ENCODE data around the gene SPRED2.
A peak's percentile ranks its signal among the peaks of the same experiment; 100 is the strongest.
"Not testable (repeated sequence)": the region's sequence is repeated elsewhere in the genome, so short reads cannot be mapped to it uniquely, and the experiment has no call there.

The SPRED2 gene

DNA sequence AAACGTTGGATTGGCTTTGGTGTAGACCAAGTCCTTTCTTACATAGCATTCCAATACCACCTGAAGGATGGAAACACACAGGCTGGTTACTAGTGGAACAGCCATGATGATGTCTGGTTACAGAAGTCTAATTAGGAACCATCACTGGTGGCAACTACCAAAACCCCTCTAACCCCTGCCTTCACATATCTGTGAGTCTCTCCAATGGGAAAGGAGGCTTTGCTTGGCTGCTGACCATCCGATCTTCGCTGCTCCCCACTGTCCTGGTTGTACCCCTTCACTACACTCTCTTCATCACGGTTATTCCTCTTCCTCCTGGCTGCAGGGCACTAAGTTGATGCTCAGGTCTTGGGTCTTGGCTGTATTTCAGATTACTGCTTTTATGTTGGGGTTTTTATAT lies 97.7 kb downstream of the SPRED2 start:
- DNase-seq = no peak

DNA sequence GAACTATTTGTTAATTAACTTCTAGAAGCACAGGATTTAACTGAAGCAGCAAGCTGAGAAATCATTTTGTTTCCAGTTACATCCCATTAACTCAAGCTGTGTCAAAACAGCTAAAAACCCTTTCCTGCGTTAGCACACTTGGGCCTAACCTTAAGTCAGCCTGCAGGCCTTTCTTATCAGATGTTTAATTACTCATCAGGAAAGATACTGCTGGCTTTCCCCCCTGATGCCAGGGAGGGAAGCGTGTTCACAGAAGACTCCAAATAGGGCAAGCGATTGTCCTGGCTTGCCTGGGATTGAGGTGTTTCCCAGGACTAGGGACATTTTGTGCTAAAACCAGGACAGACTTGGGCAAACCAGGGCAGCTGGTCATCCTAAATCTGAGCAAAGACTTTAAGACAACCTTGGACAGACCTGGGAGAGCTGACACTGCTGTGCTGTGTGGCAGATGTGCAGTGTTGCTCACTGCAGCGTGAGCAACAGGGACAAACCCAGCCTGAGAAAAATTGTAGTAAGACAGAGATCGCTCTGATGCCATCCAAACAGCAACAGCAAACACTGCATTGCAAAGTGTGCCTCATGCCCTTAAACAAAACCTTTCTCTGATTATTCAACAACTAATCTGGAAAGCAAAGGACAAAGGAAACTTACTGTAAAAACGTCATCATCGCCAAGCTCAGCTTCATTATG lies 100.9 kb downstream of the SPRED2 start:
- no peak for DNase-seq

DNA sequence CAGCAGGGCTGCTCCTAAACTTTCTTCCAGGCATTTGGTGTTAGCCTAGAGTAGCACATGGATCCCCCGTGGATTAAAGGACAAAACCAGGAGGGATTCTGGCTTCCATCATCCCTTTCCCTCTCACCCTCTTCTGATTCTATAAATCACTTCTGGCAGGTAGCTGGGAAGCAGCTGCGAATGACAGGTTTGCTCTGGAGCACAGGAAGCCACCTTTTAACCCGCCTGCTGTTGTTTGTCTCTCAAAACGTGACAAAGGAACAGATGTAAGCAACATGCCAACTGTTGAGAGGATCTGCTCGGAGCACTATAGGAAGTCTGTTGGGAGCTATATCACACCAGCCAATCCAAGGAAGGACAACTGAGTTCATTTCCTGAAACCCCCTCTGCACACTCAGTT lies 102.9 kb downstream of the SPRED2 start:
- no peak for DNase-seq

DNA sequence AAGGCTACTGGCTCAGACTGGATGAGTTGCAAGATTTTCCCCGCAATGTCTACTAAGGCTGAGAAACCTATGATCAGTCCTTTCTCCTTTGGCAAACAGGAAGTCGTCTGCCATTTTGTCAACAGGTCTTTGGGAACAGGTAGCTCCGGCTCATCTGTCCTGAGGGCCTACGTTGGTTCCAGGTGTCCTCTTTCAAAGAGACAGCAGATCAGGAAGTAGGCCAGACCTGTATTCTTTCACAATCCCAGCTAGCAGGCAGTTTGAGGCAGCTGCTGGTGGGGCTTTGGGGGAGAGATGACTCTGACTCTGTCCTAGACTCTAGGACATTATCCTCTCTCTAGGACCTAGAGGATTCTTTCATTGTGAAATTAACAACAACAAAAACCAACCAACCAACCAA lies 106.1 kb downstream of the SPRED2 start:
- DNase-seq = no peak

DNA sequence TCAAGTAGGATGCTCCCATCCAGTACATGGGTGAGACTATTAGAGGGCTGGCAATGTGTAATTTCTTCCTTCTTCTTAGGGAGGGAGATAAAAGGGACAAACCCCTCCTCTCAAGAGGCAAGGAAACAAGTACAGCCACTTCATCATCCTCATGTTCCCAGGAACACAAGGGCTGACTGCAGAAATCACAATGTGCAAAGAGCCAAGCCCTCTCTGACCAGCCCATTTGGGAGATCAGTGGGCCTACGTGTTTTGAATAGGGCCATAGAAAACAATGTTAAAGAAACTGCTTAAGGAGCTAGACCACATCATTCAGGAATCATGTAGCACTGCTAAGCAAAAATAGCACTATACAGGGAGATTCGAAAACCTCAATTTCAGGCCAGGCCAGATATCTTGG lies 107.3 kb downstream of the SPRED2 start:
- no peak for DNase-seq

DNA sequence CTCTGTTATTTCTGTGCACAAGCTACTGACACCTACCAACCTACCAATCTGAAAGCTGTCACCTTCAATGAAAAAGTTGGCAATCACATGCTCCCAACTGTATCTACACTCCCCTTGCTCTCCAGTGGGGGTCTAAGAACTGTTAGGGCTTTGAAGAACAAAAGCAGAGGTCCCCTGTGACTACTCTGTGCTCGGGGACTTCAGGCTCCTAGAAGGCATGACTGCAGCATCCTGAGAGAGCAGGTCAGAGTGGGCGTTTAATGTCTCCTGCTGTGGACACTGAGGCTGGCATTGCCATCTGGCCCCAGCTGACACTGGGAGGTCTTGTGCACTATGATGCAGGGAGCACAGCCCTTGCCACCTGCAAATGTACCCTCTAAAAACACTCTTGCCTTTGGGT lies 111.5 kb downstream of the SPRED2 start:
- DNase-seq = no peak

DNA sequence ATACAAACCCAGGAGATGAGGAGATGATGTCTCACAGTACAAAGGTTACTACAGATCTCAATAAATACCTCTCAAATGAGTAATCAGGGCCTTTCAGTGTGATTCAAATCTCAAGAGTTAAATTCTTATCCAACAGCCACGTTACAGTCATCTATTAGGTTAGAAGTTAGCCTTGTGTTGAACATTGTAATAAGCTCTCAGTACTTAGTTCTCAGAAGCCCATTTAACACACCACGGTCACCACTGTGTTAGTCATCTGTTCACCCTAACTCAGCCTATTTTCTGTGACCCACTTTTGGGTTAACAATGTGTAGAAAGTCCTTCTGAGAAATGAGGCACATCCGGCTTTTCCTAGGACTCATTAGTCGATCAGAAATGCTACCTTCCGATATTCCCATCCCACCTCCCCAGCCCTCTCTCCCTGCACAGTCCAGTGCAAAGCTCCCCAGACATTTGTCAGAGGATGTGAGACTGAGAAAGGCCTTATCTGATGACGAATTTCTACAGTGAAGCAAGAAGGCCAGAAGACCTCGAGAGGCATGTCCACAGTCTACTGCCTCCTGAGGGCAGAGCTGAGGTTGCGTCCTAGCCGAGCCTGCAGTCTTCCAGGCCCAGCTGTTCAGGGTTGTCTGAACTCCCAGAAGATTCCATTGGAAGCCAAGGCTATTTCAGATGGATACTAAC lies 112.2 kb downstream of the SPRED2 start:
- peak; percentile 89 for DNase-seq

DNA sequence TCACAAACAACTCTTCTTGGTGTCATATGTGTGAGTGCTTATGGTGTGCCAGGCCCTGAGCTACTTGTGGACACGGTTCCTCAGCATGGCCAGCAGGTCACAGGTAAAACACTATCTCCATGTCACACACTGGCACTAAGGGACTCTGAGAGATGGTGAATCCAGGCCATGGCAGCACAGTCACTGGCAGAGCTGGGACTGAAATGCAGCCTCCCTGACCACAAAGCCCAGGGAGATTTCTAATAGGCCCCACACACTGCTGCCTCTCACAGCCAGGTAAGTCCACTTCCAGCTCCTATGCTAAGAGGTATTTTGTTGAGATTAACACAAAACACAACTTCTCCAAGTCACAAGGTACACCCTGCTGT lies 112.7 kb downstream of the SPRED2 start:
- no peak for DNase-seq

DNA sequence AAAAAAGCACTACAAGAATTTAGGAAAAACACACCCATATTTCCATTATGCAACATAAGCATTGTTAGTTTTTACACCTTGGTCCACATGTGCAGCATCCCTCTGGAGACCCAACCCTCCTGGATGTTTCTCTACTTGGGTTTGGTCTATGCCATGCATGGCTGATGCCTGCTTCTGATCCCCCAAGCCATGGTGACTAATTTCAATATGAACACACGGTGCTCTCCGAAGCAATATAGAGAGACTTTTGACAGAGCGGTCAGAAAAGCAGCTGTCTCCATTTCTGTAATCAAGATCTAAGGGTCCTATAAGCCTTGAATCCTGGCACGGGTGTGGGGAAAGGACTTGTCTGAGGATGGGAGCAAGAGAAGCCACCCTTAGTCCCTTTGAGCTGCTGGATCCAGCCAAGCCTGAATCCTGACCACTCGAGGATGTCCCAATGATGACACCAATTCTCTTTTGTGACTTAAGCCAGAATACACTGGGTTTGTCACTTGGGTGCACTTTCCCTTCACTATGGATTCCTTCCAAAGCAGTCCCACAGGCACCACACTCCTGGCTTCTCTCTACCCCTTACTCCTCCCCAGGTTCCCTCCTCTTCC lies 113.2 kb downstream of the SPRED2 start:
- DNase-seq = peak; percentile 78

DNA sequence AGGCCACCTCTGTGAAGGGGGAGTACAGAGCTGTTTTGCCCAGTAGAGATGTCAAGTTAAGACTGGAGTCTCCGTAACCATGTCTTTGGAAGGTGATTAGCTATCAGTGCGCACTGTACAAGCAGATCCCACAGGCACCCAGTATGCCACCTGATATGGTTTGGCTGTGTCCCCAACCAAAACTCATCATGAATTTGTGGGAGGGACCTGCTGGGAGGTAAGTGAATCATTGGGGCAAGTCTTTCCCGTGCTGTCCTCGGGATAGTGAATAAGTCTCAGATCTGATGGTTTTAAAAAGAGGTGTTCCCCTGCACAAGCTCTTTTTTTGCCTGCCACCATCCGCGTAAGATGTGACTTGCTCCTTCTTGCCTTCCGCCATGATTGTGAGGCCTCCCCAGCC lies 114.6 kb downstream of the SPRED2 start:
- DNase-seq = no peak

DNA sequence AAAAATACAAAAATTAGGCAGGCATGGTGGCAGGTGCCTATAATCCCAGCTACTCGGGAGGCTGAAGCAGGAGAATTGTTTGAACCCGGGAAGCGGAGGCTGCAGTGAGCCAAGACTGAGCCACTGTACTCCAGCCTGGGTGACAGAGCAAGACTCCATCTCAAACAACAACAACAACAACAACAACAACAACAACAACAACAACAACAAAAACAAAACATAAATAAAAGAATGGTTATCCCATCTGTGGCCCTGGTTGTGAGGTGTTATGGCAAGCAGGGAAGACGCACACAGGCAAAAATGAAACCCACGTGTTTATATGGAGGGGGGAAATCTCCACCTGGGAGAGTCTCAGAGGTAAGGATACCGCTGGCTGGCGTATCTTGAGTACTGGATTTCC lies 115.0 kb downstream of the SPRED2 start:
- DNase-seq = not testable (repeated sequence)

DNA sequence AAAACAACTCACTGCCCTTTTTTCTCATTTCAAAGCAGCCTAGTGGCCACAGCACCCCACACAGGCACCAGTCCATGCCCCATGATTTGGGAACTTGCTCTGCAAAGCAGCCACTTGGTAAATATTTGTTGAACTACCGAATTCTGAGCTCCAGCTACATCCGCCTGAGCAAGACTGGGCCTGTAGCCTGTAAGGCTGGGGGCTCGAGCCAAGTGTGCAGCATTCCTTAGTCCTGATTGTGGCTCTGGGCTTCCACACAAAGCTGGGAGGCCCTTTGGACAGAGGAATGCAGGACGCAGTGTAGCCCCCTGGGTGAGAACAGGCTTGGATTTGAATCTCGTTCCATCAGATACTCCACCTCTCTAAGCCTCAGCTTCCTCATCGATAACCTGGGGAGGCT lies 116.3 kb downstream of the SPRED2 start:
- no peak for DNase-seq

DNA sequence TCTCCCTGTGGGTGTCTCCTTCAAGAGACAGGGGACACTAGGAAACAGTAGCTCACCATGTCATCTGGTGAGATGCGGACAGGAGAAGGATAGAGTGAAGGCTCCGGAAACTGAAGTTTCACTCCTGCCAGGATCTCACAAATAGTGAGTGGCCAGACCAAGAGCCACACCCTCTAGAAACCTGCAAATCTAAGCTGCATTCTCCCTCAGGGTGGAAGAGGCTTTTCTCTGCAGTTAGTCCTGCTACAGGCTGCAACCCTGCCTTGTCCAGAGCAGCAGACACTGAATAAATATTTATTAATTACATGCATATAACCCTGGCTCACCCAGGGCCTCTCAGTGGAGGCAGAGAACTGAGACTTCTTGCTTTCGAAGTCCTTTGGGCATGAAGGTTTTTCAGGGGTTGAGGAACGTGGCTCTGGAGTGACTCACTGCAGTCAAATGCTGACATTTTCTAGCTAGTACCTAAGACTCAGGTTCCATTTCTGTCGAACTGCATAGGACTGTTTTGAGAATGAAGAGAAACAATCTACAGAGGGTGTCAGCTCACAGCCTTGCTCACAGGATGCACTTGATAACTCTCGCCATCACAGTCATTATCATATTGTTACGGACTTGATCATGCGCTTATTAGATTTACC lies 117.5 kb downstream of the SPRED2 start:
- no peak for DNase-seq

DNA sequence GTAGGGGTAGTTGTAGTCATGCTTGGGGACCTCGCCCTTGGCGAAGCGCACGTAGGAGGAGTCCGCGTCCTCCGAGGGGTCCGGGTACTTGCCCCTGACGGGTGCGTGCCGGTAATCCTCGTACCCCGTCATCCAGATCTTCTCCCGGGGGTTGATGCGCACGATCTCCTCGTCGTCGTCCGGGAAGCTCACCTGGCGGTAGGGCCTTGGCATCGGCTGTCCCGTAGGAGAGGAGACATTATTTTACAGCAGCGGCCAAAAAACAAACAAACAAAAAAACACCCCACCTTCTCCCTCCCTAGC lies 118.5 kb downstream of the SPRED2 start:
- DNase-seq = no peak

DNA sequence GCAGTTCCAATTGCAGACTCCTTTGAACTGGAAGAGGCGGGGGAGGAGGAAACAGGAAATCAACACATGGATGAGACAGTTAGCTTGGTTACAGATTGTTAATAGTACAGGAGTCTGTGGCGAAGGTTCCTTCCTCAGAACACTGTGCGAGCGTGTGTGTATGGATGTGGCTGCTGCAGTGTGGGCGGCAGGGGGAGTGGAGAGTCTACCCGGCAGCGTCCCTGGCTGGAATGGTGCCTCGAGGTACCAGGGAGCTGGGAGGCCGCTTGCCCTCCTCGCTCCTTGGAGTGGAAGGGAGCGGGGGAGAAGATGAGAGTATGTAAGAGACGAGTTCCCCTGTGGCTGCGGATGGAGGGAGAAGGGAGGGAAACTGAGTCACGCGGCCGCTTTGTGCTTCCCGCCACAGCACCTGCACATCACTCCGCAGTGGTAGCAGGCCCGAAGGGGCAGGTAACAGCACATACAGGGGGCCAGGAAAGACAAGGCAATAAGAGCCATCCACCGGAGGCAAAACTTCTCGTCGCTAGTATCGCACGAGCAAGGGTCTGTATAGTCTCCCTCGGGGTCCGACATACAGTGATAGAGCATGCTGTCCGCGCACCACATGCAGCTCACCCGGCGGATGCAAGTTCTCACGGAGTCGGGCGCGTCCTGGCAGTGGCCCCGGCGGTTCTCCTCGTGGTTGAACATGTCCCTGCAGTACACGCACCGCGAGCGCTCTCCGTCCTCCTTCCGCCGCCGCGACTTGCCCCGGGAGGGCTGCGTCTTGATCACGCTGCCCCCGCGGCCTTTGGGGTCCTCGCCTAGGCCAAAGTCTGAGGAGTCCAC lies 119.1 kb downstream of the SPRED2 start:
- DNase-seq = no peak

DNA sequence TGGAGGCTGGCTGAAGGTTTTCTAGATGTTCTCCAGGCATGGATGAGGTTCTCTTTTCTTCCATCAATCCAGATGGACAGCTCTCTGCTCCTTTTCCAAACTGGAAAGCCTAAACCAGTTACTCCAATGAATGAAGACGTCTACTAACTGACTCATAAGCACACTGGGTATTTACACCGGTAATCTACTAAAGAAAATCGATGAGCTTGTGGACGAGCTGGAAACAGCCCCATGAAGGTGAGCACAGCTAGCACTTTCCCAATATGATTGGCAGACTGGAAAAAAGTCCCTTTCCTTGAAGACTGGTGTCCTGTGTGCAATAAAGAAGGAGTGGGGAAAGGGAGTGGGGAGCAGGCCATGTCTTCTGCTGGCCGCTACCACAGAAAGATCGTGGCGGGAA lies 120.8 kb downstream of the SPRED2 start:
- DNase-seq = no peak

DNA sequence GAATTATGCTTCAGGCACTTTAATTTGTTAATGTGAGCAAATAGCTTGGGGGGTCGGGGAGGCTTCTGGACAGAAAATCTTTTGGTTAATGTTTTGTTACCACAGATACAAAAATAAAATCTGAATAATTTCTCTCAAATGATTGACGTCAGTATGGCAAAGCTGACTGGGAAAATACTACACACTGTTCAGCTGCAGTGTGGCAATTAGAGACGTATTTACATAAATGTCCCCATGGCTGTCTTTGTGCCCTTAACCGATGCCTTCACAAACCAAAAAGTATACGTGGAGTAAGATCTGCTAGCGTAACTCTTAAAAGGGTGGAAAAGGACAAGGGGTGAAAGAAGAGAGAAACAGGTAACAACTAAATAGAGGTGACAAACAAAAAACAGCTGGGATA lies 121.3 kb downstream of the SPRED2 start:
- no peak for DNase-seq

DNA sequence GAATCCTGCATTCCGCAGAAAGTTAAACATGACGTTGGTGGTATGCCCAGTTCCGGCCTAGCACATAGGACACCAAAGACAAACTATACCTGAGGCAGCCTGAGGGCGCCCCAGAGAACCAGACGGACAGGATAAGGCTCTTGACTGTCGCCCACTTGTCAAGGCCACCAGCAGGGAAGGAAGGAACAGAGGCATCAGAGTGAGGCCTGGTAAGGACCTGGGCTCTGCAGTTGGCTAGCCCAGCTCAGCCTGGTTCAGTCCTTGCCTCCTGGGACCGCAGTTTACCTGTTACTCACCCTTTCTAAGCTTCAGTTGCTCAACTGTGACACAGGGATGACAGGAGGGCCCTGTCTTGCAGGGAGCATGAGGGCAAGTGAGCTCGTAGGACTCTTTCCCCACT lies 122.7 kb downstream of the SPRED2 start:
- no peak for DNase-seq

DNA sequence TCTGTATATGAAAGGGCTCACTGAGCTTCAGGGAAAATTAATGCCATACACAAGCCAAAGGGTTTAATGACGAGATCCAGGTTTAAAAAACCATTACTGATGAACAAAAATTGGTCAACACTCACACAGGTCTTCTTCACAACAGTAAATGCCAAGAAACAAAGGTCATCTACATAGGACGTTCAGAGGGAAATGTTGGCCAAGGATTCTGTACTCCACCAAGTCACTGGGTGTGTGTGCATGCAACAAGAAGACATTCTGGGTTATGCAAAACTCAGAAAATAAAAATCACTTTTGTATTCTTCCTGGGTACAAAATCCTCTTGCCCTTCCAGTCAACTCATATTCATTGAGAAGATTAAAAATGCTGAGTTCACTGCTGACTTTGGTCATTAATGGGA lies 126.5 kb downstream of the SPRED2 start:
- DNase-seq = no peak

DNA sequence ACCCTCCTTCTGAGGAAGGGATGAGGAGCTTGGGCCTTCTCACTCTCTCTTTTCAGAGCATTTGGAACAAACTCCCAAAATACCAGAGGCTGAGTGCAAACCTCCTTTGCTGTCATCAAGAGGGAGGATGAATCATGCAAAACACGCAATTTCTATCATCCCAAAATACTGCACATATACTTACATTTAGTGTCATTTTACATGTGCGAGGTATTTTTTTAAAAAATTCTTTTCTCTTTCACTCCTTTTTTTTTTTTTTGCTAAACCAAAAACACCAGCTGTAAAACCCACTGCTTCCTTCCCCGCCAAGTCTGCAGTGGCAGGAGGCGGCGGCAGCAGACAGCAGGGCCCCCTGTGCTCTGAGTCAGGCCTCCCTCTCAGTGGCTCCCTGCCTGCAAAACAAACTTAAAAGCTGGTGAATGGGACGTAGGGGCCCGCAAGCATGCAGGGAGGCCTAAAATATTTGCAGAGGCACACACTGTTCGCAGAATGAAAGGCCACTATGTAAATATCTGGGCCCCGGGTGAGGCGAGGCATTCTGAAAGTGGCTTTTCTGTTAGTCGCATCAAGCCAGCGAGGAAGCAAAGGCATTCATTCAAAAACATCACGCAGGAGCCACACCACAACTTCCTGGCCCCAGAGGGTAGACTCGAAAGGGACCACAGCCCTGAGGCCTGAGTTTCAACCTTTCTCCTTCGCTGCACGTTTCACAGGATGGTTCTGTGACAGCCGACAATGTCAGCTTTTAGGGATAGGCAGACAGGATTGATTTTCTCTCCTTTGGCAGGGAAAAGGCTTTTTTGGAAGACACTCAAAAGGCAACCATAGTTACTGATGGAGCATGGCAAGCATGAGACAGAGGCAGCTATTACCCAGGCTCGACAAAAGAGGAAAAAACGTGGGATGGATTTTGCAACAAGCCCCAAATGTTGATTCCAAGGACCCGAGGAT lies 131.4 kb downstream of the SPRED2 start:
- peak; percentile 94 for DNase-seq

DNA sequence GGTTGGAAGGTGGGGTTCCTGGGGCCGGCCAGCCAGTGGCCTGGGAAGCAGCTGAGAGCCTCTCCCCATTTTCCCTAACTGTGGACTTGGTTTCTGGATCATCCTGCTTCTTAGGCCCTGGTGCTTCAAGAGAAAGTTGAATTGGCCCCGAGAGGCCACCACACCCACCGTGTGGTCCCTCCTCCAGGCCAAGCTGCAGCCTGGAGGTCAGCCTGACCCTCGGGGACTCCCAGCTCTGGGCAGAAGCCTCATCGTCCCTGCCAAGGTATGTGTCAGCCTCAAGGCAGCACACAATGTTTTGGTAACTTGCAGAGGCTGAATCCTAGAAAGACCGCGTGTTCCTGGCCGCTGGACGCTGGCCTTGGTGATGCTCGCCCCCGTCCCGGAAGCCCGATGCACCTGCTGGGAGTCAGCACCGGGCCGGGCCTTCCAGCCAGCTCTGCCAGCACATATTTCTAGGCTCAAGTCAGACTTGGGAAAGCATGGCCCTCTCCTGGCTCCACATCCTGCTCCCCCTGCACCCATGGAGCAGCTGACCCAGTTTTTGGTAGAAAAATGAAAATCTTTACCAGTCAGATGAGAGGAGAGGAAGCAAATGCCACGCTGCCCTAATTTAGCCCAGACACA lies 132.2 kb downstream of the SPRED2 start:
- no peak for DNase-seq

DNA sequence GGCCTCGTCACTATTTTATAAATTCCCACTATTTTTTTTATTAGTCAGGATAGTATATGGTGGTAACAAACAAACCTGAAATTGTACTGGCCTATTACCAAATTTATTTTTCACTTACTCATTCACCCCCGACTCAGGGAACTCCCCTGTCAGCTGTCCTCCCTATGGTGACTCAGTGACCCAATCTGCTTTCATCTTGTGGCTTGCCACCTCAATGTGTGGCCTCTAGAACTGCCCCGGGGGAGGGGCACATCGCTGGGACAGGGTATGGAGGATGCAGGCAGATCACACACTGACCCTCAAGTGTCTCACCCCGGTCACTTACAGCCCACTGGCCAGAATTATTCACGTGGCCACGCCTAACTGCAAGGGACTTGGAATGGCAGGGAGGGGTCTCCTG lies 133.2 kb downstream of the SPRED2 start:
- peak; percentile 85 for DNase-seq

All from activated CD4-positive, alpha-beta T cell treated with anti-CD3 and anti-CD28 coated beads, Interleukin-10, Interleukin-2, amounts not matched to agents 100 ng/mL and 50 ng/mL, durations not matched to agents 16 hours and 8 hours (primary cell).